Stimulated activated CD4-positive, alpha-beta T cell treated with anti-CD3 and anti-CD28 coated beads, Interleukin-2, amount 100 ng/mL, for 4 hours (primary cell): Measurements from ENCODE around the gene SERPINB2.

Source experiments
- DNase-seq: peaks from one replicate; pipeline ENCODE4 v3.0.0-alpha.2; 2020; ENCODE audit warnings: low read depth

SERPINB2 gene

GRCh38 chr18:63887424-63887823 is at the start of gene SERPINB2:
Gene SERPINB2, plus strand, starts transcription at chr18:63887705. Its CDS starts 3,740 bp downstream, at chr18:63891445.
- DNase-seq: no peak

GRCh38 chr18:63843008-63843407 is 44.5 kb upstream of the SERPINB2 start:
- no peak for DNase-seq

- no peak for DNase-seq
These were observed 43.3 kb upstream of the SERPINB2 start for GRCh38 chr18:63844254-63844653.

GRCh38 chr18:63848159-63848558 is 39.3 kb upstream of the SERPINB2 start:
- no peak for DNase-seq

- DNase-seq: no peak
These were observed 37.5 kb upstream of the SERPINB2 start for GRCh38 chr18:63850020-63850419.

- no peak for DNase-seq
These were observed 36.9 kb upstream of the SERPINB2 start for GRCh38 chr18:63850636-63851035.

GRCh38 chr18:63858456-63858855 is 29.0 kb upstream of the SERPINB2 start:
- DNase-seq: no peak

- DNase-seq: no peak
These were observed 27.6 kb upstream of the SERPINB2 start for GRCh38 chr18:63859781-63860475.

- no peak for DNase-seq
These were observed 27.0 kb upstream of the SERPINB2 start for GRCh38 chr18:63860531-63860930.

- DNase-seq: no peak
These were observed 20.0 kb upstream of the SERPINB2 start for GRCh38 chr18:63867368-63868125.

GRCh38 chr18:63868546-63868945 is 19.0 kb upstream of the SERPINB2 start:
- no peak for DNase-seq

- DNase-seq: no peak
These were observed 18.1 kb upstream of the SERPINB2 start for GRCh38 chr18:63869374-63869773.

- DNase-seq: no peak
These were observed 17.7 kb upstream of the SERPINB2 start for GRCh38 chr18:63869851-63870250.

GRCh38 chr18:63871836-63872235 is 15.7 kb upstream of the SERPINB2 start:
- no peak for DNase-seq

GRCh38 chr18:63872586-63872985 is 14.9 kb upstream of the SERPINB2 start:
- no peak for DNase-seq

GRCh38 chr18:63878343-63878742 is 9.2 kb upstream of the SERPINB2 start:
- DNase-seq: no peak

GRCh38 chr18:63878925-63879324 is 8.6 kb upstream of the SERPINB2 start:
- no peak for DNase-seq

- no peak for DNase-seq
These were observed 7.8 kb upstream of the SERPINB2 start for GRCh38 chr18:63879709-63880108.

GRCh38 chr18:63881851-63882250 is 5.7 kb upstream of the SERPINB2 start:
- DNase-seq: no peak

- DNase-seq: no peak
These were observed 5.0 kb upstream of the SERPINB2 start for GRCh38 chr18:63882333-63883141.

GRCh38 chr18:63883617-63884016 is 3.9 kb upstream of the SERPINB2 start:
- no peak for DNase-seq

GRCh38 chr18:63888470-63889190 is 1.1 kb downstream of the SERPINB2 start:
- no peak for DNase-seq
